SH-SY5Y (cell line): ENCODE data around the gene LRRC53.

Experiments used
- GATA2 ChIP-seq: IDR thresholded peaks from 2 replicates; pipeline ENCODE4 v1.6.1; 2011; ENCODE audit warnings: mild to moderate bottlenecking, low read depth, low read length
- GATA3 ChIP-seq: IDR thresholded peaks from 2 replicates; pipeline ENCODE4 v1.6.1; 2011; ENCODE audit warnings: low read depth, mild to moderate bottlenecking, low read length, moderate library complexity

DNA sequence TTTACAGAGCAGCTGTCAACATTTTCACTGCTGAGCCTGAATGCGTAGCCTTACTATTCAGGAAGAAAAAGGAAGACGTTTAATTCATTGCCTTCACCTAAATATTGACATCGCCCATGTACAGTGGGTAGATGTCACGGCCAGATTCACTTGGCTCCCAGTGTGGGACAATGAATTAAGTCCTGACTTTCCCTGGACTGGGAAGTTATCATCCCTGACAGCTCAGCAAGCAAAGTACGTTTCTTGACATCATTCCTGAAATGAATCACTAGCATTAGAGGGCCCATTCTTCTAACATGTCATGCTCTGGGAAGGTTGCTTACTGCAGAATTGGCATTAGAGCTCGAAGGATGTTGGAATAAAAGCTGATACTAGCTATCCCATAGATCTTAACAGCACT lies 37.8 kb downstream of the LRRC53 start:
- TF ChIP-seq GATA2, result no peak
- TF ChIP-seq GATA3, result no peak
